HCT116 (cell line): ENCODE data around the gene EMP1. TPM values are rescaled to one million over a fixed set of nuclear protein-coding genes. Genes with fewer than 3 reads are reported as not detected.

Experiments used
- ATAC-seq: fragments of 200-7000 bp; cut with Tn5 transposase; 2 replicates; pipeline ENCODE4 v1.9.1; 2020; ENCODE audit warnings: mild to moderate bottlenecking, moderate library complexity
- BruUV-seq: library from RNA; stranded (reverse); fragments of 400-500 nt; replicated peaks from 2 replicates; lab custom pipeline; 2021; lab: Mats Ljungman, UMichigan
- CTCF ChIA-PET: fragments of 300-600 bp; sonication (Branson Sonifier 250); formaldehyde crosslinking; loops from one replicate; lab custom pipeline; 2021; ENCODE audit warnings: antibody characterized with exemption; lab: Charles Lee
- POLR2A ChIA-PET: fragments of 300-600, 350-600 bp; sonication (Branson Sonifier 250); formaldehyde crosslinking; loops from one replicate; lab custom pipeline; 2021; ENCODE audit warnings: antibody characterized with exemption; lab: Charles Lee
- RAD21 ChIA-PET, 2 experiments: fragments of 300-600 bp; sonication (Branson Sonifier 250); formaldehyde crosslinking; loops; one replicate each; lab custom pipeline; 2023; ENCODE audit warnings: low total read pairs in 2 of 2; ENCODE audit not compliant: uncharacterized antibody in 2 of 2, unreplicated experiment in 2 of 2, low non-redundant PET in 1 of 2; lab: Charles Lee
- DNase-seq: peaks from one replicate; pipeline ENCODE4 v3.0.0-alpha.2; 2010; ENCODE audit warnings: low read depth, low spot score
- H2AFZ ChIP-seq: fragments of 200-600 bp; shearing (Covaris generic), sonication (generic); 2 replicates; pipeline ENCODE4 v1.6.1; 2017; ENCODE audit warnings: low read depth, mixed run types, mixed read lengths, antibody characterized with exemption, low read length; ENCODE audit not compliant: poor library complexity, severe bottlenecking
- H3K27ac ChIP-seq: 2 replicates; pipeline ENCODE4 v1.5.1; 2012; ENCODE audit warnings: low read depth, low read length
- H3K27me3 ChIP-seq: fragments of 200-600 bp; sonication (generic); 2 replicates; pipeline ENCODE4 v1.6.1; 2016; ENCODE audit warnings: mixed run types, low read length, mixed read lengths; ENCODE audit not compliant: insufficient read depth
- H3K36me3 ChIP-seq, 2 experiments: fragments of 200-500 bp in 1 of 2; fragments of 200-600 bp in 1 of 2; sonication (Bioruptor generic) in 1 of 2; sonication (generic) in 1 of 2; 2 replicates each; pipeline versions ENCODE4 v1.5.1 to v1.6.1; 2014 to 2016; ENCODE audit warnings: low read length in 2 of 2, inconsistent platforms in 1 of 2, mixed read lengths in 1 of 2, mixed run types in 1 of 2; ENCODE audit not compliant: insufficient read depth in 2 of 2, control insufficient read depth in 1 of 2
- H3K4me1 ChIP-seq, 2 experiments: fragments of 200-600 bp in 1 of 2; sonication (generic) in 1 of 2; 2 replicates each; pipeline versions ENCODE4 v1.5.1 to v1.6.1; 2012 to 2017; ENCODE audit warnings: low read length in 2 of 2, inconsistent platforms in 1 of 2, mild to moderate bottlenecking in 1 of 2, mixed read lengths in 1 of 2, mixed run types in 1 of 2, moderate library complexity in 1 of 2; ENCODE audit not compliant: insufficient read depth in 2 of 2, control insufficient read depth in 1 of 2
- H3K4me2 ChIP-seq: fragments of 200-600 bp; sonication (generic); 2 replicates; pipeline ENCODE4 v1.6.1; 2017; ENCODE audit warnings: mixed run types, low read length, mixed read lengths
- H3K4me3 ChIP-seq, 2 experiments: fragments of 200-600 bp in 1 of 2; sonication (generic) in 1 of 2; replicated peaks in 1 of 2; 2 replicates each; pipeline ENCODE4 v1.5.1; 2011 to 2016; ENCODE audit warnings: low read length in 2 of 2, control low read depth in 1 of 2, low read depth in 1 of 2, mild to moderate bottlenecking in 1 of 2, mixed read lengths in 1 of 2, mixed run types in 1 of 2
- H3K79me2 ChIP-seq: fragments of 200-600 bp; sonication (generic); 2 replicates; pipeline ENCODE4 v1.6.1; 2017; ENCODE audit warnings: mild to moderate bottlenecking, mixed run types, low read length, moderate library complexity, mixed read lengths; ENCODE audit not compliant: insufficient read depth
- H3K9ac ChIP-seq: fragments of 200-600 bp; sonication (generic); 2 replicates; pipeline ENCODE4 v1.6.1; 2016; ENCODE audit warnings: low read length, mixed read lengths
- H3K9me2 ChIP-seq: fragments of 200-600 bp; sonication (generic), shearing (Covaris generic); 2 replicates; pipeline ENCODE4 v1.6.1; 2017; ENCODE audit warnings: mixed run types, mild to moderate bottlenecking, moderate library complexity; ENCODE audit not compliant: insufficient read depth
- H3K9me3 ChIP-seq, 2 experiments: fragments of 200-500 bp in 1 of 2; fragments of 200-600 bp in 1 of 2; sonication (Bioruptor generic) in 1 of 2; sonication (generic) in 1 of 2; 2 replicates each; pipeline ENCODE4 v1.6.1; 2014 to 2017; ENCODE audit warnings: low read length in 2 of 2, mixed read lengths in 2 of 2, inconsistent platforms in 1 of 2, low read depth in 1 of 2, mild to moderate bottlenecking in 1 of 2, mixed run types in 1 of 2, moderate library complexity in 1 of 2; ENCODE audit not compliant: control insufficient read depth in 1 of 2, insufficient read depth in 1 of 2
- H4K20me1 ChIP-seq: fragments of 200-600 bp; sonication (generic), shearing (Covaris generic); 2 replicates; pipeline ENCODE4 v1.6.1; 2017; ENCODE audit warnings: mixed run types, mild to moderate bottlenecking, moderate library complexity; ENCODE audit not compliant: insufficient read depth
- intact Hi-C: fragments of 100-400 bp; cut with micrococcal nuclease; formaldehyde crosslinking; loops from 2 replicates; pipeline ENCODE4 v1.10.0; 2022
- total RNA-seq: library from RNA; stranded (reverse); gene quantifications from one replicate; pipeline ENCODE4 v1.2.1, GENCODE V29; 2021; ENCODE audit not compliant: unreplicated experiment
- TF ChIP-seq, protein P1 (sequence below), 3 experiments: fragments of 200-600 bp in 1 of 3; sonication (generic) in 1 of 3; IDR thresholded peaks in 2 of 3; conservative IDR thresholded peaks in 1 of 3; 2 replicates each; pipeline ENCODE4 v1.5.1; 2012 to 2017; ENCODE audit warnings: low read depth in 2 of 3, low read length in 2 of 3, antibody characterized with exemption in 1 of 3, borderline replicate concordance in 1 of 3, control low read depth in 1 of 3, mild to moderate bottlenecking in 1 of 3, mixed read lengths in 1 of 3, mixed run types in 1 of 3, moderate library complexity in 1 of 3; ENCODE audit not compliant: insufficient read depth in 1 of 3
- TF ChIP-seq, protein P2 (sequence below): IDR thresholded peaks from 2 replicates; pipeline ENCODE4 v1.6.1; 2011; ENCODE audit warnings: mild to moderate bottlenecking, low read length, moderate library complexity; ENCODE audit not compliant: insufficient replicate concordance; ENCODE audit errors: extremely low read depth

EMP1 gene
- total RNA-seq, 1 experiment from 2014 or later = 110 TPM

DNA sequence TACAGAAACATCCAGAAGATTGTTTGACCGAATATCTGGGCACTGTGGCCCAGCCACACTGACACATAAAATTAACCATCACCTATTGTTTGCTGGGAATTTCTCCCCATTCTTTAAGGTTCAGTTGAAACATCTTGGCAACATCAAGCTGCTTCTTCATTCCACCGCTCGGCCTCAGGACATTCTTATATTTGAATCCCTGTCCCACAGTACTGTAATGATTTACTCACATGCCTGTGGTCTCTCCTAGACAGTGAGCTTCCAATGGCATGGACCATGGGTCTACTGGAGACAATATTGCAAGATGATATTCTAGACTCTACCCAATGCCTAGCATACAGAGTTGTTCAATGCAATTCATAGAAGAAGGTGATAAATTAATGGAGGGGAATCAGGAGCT is 56.1 kb downstream of the EMP1 start:
- CTCF ChIA-PET = no interaction called here
- POLR2A ChIA-PET = no interaction called here
- RAD21 ChIA-PET = no interaction called here
- TF ChIP-seq, protein P1, sequence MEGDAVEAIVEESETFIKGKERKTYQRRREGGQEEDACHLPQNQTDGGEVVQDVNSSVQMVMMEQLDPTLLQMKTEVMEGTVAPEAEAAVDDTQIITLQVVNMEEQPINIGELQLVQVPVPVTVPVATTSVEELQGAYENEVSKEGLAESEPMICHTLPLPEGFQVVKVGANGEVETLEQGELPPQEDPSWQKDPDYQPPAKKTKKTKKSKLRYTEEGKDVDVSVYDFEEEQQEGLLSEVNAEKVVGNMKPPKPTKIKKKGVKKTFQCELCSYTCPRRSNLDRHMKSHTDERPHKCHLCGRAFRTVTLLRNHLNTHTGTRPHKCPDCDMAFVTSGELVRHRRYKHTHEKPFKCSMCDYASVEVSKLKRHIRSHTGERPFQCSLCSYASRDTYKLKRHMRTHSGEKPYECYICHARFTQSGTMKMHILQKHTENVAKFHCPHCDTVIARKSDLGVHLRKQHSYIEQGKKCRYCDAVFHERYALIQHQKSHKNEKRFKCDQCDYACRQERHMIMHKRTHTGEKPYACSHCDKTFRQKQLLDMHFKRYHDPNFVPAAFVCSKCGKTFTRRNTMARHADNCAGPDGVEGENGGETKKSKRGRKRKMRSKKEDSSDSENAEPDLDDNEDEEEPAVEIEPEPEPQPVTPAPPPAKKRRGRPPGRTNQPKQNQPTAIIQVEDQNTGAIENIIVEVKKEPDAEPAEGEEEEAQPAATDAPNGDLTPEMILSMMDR (IDR thresholded peaks at IDR 0.05 in 2 of 3, conservative IDR thresholded peaks at IDR 0.05 in 1 of 3; ENCODE audit: borderline replicate concordance in 1 of 3, insufficient read depth in 1 of 3, low read depth in 2 of 3, low read length in 2 of 3) = no peak
- TF ChIP-seq, protein P2, sequence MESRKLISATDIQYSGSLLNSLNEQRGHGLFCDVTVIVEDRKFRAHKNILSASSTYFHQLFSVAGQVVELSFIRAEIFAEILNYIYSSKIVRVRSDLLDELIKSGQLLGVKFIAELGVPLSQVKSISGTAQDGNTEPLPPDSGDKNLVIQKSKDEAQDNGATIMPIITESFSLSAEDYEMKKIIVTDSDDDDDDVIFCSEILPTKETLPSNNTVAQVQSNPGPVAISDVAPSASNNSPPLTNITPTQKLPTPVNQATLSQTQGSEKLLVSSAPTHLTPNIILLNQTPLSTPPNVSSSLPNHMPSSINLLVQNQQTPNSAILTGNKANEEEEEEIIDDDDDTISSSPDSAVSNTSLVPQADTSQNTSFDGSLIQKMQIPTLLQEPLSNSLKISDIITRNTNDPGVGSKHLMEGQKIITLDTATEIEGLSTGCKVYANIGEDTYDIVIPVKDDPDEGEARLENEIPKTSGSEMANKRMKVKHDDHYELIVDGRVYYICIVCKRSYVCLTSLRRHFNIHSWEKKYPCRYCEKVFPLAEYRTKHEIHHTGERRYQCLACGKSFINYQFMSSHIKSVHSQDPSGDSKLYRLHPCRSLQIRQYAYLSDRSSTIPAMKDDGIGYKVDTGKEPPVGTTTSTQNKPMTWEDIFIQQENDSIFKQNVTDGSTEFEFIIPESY = no peak
- Histone ChIP-seq H4K20me1 (no peaks in the 10 kb centered on the region), H3K36me3 (no peaks in the 10 kb centered on the region), H3K79me2 (no peaks in the 10 kb centered on the region), H3K9ac (no peak overlapping the region), H3K4me1 (peaks cover 0 to 29% of the 10 kb centered on the region in 2 experiments; a peak in 3 of 4 replicates), H3K9me2 (no peaks in the 10 kb centered on the region), H3K27ac (no peak overlapping the region), H3K4me2 (no peak overlapping the region), H2AFZ (no peak overlapping the region), H3K27me3 (no peaks in the 10 kb centered on the region), H3K4me3 (no peak overlapping the region), H3K9me3 (no peaks in the 10 kb centered on the region)
- ATAC-seq = no peak
- intact Hi-C loops = no loop called here
- BruUV-seq = no TSS peak
- no peak for DNase-seq
